ENCODE results near the gene SMYD3. TPM values are rescaled to one million over a fixed set of nuclear protein-coding genes. Genes with fewer than 3 reads are reported as not detected.

SMYD3 gene
- total RNA-seq, 2 experiments from 2014 or later = 22.6 to 24.6 TPM

- no peak for DNase-seq
- POLR2A ChIA-PET = no interaction called here
- intact Hi-C loops (cut with micrococcal nuclease) = no loop called here
Observed at GRCh38 chr1:246155923-246156322, 351.2 kb downstream of the SMYD3 start.

GRCh38 chr1:246153796-246154212 lies 353.3 kb downstream of the SMYD3 start:
- no peak for TF ChIP-seq CTCF (IDR thresholded peaks at IDR 0.05)
- intact Hi-C loops (cut with micrococcal nuclease) = no loop called here
- H3K27ac Mint-ChIP-seq = no peak overlapping the region
- H3K4me1 Mint-ChIP-seq (ENCODE audit: low read depth) = no peaks in the 10 kb centered on the region
- no peak overlapping the region for H3K4me3 Mint-ChIP-seq
- no peaks in the 10 kb centered on the region for H3K27me3 Mint-ChIP-seq
- peaks cover 2% of the 10 kb centered on the region for H3K36me3 Mint-ChIP-seq (ENCODE audit: low read depth)
- POLR2A ChIA-PET = no interaction called here
- H3K9me3 Mint-ChIP-seq = no peaks in the 10 kb centered on the region
- CTCF ChIA-PET = interaction anchor here (1.3 kb wide), 1 partner anchor 10 kb away, joined by 5 read pairs; no protein-coding TSS in a partner anchor
- ATAC-seq = no peak
- no peak for DNase-seq

More at GRCh38 chr1:246155923-246156322, 351.2 kb downstream of the SMYD3 start:
- Mint-ChIP-seq H3K9me3 (no peaks in the 10 kb centered on the region), H3K4me1 (ENCODE audit: low read depth) (no peaks in the 10 kb centered on the region), H3K27me3 (no peaks in the 10 kb centered on the region), H3K36me3 (ENCODE audit: low read depth) (no peaks in the 10 kb centered on the region), H3K27ac (no peak overlapping the region), H3K4me3 (no peak overlapping the region)
- TF ChIP-seq CTCF (IDR thresholded peaks at IDR 0.05) = no peak
- CTCF ChIA-PET = no interaction called here
- ATAC-seq = no peak

- Mint-ChIP-seq H3K4me1 (ENCODE audit: low read depth) (no peaks in the 10 kb centered on the region), H3K27ac (no peak overlapping the region), H3K36me3 (ENCODE audit: low read depth) (peaks cover 6% of the 10 kb centered on the region), H3K27me3 (no peaks in the 10 kb centered on the region), H3K4me3 (no peak overlapping the region), H3K9me3 (peaks cover 2% of the 10 kb centered on the region)
- ChIA-PET POLR2A (no interaction called here), CTCF (no interaction called here)
- ATAC-seq = no peak
- TF ChIP-seq CTCF (IDR thresholded peaks at IDR 0.05) = no peak
- DNase-seq = no peak
- intact Hi-C loops (cut with micrococcal nuclease) = no loop called here
Observed at GRCh38 chr1:246152986-246153431, 354.1 kb downstream of the SMYD3 start.

GRCh38 chr1:246151796-246152434 lies 355.2 kb downstream of the SMYD3 start:
- H3K4me3 Mint-ChIP-seq = no peak overlapping the region
- no peak overlapping the region for H3K27ac Mint-ChIP-seq
- ChIA-PET POLR2A (interaction anchor here (0.6 kb wide), 1 partner anchor 66 kb away, joined by 3 read pairs; no protein-coding TSS in a partner anchor), CTCF (no interaction called here)
- peaks cover 2% of the 10 kb centered on the region for H3K9me3 Mint-ChIP-seq
- no peak for TF ChIP-seq CTCF (IDR thresholded peaks at IDR 0.05)
- DNase-seq = no peak
- H3K4me1 Mint-ChIP-seq (ENCODE audit: low read depth) = no peaks in the 10 kb centered on the region
- no peaks in the 10 kb centered on the region for H3K27me3 Mint-ChIP-seq
- no peak for ATAC-seq
- H3K36me3 Mint-ChIP-seq (ENCODE audit: low read depth) = peaks cover 6% of the 10 kb centered on the region
- intact Hi-C loops (cut with micrococcal nuclease) = no loop called here

- ATAC-seq (no peak), DNase-seq (no peak)
- Mint-ChIP-seq H3K4me3 (no peak overlapping the region), H3K9me3 (peaks cover 2% of the 10 kb centered on the region), H3K36me3 (ENCODE audit: low read depth) (peaks cover 9% of the 10 kb centered on the region), H3K27me3 (no peaks in the 10 kb centered on the region), H3K27ac (no peak overlapping the region), H3K4me1 (ENCODE audit: low read depth) (no peaks in the 10 kb centered on the region)
- TF ChIP-seq CTCF (IDR thresholded peaks at IDR 0.05) = no peak
- CTCF ChIA-PET = no interaction called here
- intact Hi-C loops (cut with micrococcal nuclease) = no loop called here
- POLR2A ChIA-PET = no interaction called here
Observed at GRCh38 chr1:246149543-246149942, 357.5 kb downstream of the SMYD3 start.
